ENCODE results near the gene WSB1. TPM values are rescaled to one million over a fixed set of nuclear protein-coding genes. Genes with fewer than 3 reads are reported as not detected.
A peak's percentile ranks its signal among the peaks of the same experiment; 100 is the strongest.
"Not testable (repeated sequence)": the region's sequence is repeated elsewhere in the genome, so short reads cannot be mapped to it uniquely, and the experiment has no call there.

Gene WSB1
- polyA plus RNA-seq, 1 donor from 2014 or later: 261 TPM

DNA sequence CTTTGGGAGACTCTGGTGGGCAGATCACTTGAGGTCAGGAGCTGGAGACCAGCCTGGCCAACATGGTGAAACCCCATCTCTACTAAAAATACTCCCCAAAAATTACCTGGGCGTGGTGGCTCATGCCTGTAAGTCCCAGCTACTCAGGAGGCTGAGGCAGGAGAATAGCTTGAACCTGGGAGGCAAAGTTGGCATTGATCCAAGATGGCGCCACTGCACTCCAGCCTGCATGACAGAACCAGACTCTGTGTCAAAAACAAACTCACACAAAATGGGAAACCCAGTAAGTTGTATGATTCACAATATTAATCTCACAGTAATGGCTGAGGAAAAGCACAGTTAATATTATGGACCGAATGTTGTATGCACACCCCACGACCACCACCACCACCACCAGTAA lies 24.3 kb downstream of the WSB1 start:
- H3K27ac Mint-ChIP-seq: no peak overlapping the region
- no peak overlapping the region for H3K4me3 Mint-ChIP-seq
- H3K27me3 Mint-ChIP-seq: no peaks in the 10 kb centered on the region
- peaks cover 0 to 1% (median 0%) of the 10 kb centered on the region in 3 donors for H3K4me1 Mint-ChIP-seq
- no peaks in the 10 kb centered on the region for H3K9me3 Mint-ChIP-seq
- H3K36me3 Mint-ChIP-seq: peaks cover 4% of the 10 kb centered on the region

DNA sequence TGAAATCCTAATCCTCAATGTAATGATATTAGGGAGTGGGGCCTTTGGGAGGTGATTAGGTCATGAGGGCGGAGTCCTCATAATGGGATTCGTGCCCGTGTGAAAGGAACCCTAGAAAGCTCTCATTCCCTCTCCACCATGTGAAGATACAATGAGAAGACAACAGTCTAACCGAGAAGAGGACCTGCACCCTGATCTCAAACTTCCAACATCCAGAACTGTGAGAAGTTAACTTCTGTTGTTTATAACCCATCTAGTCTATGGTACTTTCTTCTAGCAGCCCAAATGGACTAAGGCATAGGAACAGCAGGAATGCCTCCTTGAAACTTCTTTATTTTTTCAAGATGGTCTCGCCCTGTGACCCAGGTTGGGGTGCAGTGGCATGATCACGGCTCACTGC lies 24.7 kb downstream of the WSB1 start:
- Mint-ChIP-seq H3K4me3 (no peak overlapping the region), H3K27me3 (no peaks in the 10 kb centered on the region), H3K27ac (peak overlapping the region in 1 of 3 donors; percentile 31), H3K36me3 (peaks cover 4% of the 10 kb centered on the region), H3K4me1 (peaks cover 0 to 3% (median 0%) of the 10 kb centered on the region in 3 donors), H3K9me3 (no peaks in the 10 kb centered on the region)

DNA sequence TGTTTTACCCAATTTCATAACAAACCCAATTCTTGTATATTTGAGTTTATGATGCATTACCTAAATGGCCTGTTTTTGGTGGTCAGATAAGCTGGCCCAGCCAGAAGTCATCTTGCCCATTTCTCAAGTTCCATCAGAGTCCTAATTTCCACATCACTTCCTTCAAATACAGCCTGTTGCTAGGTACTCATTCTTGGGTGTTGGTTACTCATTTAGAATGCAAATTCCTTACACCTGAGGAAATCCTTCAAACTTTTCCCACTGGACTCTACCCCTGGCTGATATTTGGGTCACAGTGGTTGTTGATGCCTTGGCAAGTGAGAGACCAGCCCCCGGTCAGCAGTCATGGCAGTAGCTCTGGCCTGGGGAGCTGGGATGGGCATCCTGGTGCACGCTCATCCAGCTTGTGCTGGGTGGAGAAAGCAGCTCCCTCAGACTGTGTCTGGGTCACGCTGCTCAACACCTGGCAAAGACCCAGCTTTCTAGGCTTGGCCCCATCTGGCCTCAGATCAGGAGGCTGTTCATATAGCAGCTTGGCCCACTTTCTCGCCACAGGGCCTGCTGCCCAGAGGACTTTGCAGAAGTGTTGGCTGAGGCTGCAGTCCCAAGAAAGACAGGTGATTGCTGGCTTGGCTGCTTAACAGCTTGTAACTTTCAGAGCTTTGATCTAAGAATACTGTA lies 25.8 kb downstream of the WSB1 start:
- Mint-ChIP-seq H3K27me3 (no peaks in the 10 kb centered on the region), H3K36me3 (peaks cover 4% of the 10 kb centered on the region), H3K4me1 (peaks cover 0 to 3% (median 0%) of the 10 kb centered on the region in 3 donors), H3K9me3 (no peaks in the 10 kb centered on the region), H3K4me3 (no peak overlapping the region), H3K27ac (peak overlapping the region in 2 of 3 donors; percentile 50 to 84)

DNA sequence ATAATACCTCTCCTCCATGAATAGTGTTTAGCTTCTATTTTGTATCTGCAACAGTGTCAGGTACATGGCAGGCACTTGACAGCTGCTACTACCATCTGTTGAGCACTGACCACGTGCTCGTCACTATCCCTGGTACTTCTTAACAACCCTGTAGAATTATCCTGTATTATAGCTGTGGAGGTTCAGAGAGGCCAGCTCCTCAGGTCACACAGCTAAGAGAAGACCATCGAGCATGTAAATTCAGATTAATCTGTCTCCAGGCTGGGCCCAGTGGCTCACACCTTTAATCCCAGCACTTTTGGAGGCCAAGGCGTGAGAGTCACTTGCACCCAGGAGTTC lies 26.3 kb downstream of the WSB1 start:
- no peak overlapping the region for H3K4me3 Mint-ChIP-seq
- H3K27ac Mint-ChIP-seq: peak overlapping the region in 1 of 3 donors; percentile 84
- peaks cover 0 to 3% (median 0%) of the 10 kb centered on the region in 3 donors for H3K4me1 Mint-ChIP-seq
- no peaks in the 10 kb centered on the region for H3K27me3 Mint-ChIP-seq
- peaks cover 3% of the 10 kb centered on the region for H3K36me3 Mint-ChIP-seq
- no peaks in the 10 kb centered on the region for H3K9me3 Mint-ChIP-seq

DNA sequence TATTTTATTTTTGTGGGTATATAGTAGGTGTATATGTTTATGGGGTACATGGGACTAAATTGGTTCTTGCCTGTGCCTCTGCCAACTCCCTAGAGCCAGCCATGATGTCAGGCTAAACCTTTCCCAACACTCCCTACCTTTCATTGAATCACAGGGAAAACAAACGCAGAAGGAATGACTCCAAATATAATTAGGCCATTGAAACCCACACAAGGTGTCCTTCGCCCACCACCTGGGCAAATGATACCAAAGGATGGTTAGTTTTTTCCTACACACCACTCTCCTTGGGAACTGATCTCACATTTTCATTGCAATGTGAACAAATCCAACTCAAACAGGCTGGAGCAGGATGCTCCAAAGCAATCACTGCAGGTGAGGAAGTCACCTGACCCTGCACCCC lies 27.5 kb downstream of the WSB1 start:
- H3K4me3 Mint-ChIP-seq: no peak overlapping the region
- H3K27me3 Mint-ChIP-seq: no peaks in the 10 kb centered on the region
- peaks cover 3% of the 10 kb centered on the region for H3K36me3 Mint-ChIP-seq
- H3K27ac Mint-ChIP-seq: no peak overlapping the region
- no peaks in the 10 kb centered on the region for H3K9me3 Mint-ChIP-seq
- H3K4me1 Mint-ChIP-seq: peaks cover 0 to 3% (median 0%) of the 10 kb centered on the region in 3 donors

DNA sequence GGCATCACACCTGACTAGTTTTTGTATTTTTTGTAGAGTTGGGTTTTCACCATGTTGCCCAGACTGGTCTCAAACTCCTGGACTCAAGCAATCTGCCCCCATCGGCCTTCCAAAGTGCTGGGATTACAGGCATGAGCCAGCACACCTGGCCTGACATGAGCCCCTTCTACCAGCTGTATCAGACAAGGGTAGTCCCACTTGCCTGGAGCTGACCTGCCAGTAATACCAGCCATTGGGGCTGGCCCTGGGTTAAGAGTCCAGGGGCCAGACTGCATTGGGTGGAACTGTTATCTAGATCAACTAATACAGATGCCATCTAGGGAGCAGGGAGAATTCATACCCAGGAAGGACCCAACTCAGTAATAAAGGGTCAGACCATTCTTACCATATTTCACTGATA lies 28.1 kb downstream of the WSB1 start:
- Mint-ChIP-seq H3K27ac (no peak overlapping the region), H3K27me3 (no peaks in the 10 kb centered on the region)

DNA sequence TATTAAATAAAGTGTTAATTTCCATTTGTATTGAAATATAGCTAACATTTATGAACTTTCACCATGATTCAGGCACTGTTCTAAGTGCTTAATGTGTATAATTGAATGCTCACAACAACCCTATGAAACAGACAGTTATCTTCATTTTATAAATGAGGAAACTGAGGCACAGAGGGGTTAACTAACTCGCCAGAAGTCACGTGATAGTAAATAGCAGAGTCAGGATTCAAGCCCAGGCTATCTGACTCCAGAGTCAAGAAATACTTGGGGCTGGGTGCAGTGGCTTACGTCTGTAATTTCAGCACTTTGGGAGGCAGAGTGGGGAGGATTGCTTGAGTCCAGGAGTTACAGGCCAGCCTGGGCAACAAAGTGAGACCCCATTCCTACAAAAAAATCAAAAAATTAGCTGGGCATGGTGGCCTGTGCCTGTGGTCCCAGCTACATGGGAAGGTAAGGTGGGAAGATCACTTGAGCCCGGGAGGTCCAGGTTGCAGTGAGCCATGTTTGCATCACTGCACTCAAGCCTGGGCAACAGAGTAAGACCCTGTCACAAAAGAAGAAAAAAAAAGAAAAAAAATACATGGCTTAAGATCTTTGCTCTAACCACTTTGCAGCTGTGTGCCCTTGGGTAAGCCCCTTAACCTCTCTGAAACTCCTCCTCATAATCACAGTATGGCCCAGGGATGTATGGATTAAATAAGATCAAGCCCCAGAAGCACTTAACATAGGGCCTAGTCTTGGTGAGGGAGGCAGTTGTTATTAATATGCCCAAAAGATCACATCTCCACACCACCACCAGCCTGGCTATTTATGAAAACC lies 29.0 kb downstream of the WSB1 start:
- Mint-ChIP-seq H3K36me3 (peaks cover 3% of the 10 kb centered on the region), H3K4me1 (peaks cover 0 to 3% (median 0%) of the 10 kb centered on the region in 3 donors), H3K27ac (no peak overlapping the region), H3K9me3 (no peaks in the 10 kb centered on the region), H3K27me3 (peaks cover 2% of the 10 kb centered on the region), H3K4me3 (no peak overlapping the region)

More for the DNA sequence above, 28.1 kb downstream of the WSB1 start:
- H3K4me1 Mint-ChIP-seq: peaks cover 0 to 3% (median 0%) of the 10 kb centered on the region in 3 donors
- H3K36me3 Mint-ChIP-seq: peaks cover 3% of the 10 kb centered on the region
- no peak overlapping the region for H3K4me3 Mint-ChIP-seq
- no peaks in the 10 kb centered on the region for H3K9me3 Mint-ChIP-seq

DNA sequence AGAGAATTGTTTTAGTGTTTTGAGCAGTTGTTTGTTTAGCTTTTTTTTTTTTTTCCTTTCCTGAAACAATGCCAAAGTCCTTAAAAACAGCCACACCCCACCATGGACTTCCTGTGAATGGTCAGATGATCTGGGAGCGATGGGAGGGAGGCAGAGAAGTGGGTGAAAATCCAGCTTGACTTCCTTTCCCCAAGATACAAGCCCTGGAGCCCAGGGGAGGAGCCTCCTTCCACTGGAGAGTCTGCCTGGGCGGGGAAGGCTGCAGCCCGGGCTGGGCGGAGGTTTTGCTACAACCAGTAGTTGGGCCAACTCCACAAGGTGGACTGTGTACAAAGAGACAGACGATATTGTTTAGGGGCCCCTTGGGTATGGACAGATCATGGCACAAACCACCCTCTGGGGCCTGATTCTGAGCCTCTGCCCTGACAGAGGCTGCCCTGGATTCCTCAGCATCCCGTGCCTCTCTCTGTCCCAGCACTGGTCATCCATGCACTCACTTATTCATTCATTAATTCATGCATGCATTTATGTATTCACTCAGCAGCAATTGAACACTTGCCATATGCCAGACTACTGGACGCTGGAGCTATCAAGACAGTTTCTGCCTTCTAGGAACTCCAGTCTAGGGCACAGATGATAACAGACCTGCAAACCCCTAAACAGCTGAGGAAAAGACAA lies 29.8 kb downstream of the WSB1 start:
- H3K9me3 Mint-ChIP-seq: no peaks in the 10 kb centered on the region
- no peaks in the 10 kb centered on the region for H3K36me3 Mint-ChIP-seq
- no peak overlapping the region for H3K4me3 Mint-ChIP-seq
- H3K27ac Mint-ChIP-seq: peak overlapping the region in 1 of 3 donors; percentile 13
- H3K4me1 Mint-ChIP-seq: peaks cover 0 to 3% (median 0%) of the 10 kb centered on the region in 3 donors
- peaks cover 2% of the 10 kb centered on the region for H3K27me3 Mint-ChIP-seq

DNA sequence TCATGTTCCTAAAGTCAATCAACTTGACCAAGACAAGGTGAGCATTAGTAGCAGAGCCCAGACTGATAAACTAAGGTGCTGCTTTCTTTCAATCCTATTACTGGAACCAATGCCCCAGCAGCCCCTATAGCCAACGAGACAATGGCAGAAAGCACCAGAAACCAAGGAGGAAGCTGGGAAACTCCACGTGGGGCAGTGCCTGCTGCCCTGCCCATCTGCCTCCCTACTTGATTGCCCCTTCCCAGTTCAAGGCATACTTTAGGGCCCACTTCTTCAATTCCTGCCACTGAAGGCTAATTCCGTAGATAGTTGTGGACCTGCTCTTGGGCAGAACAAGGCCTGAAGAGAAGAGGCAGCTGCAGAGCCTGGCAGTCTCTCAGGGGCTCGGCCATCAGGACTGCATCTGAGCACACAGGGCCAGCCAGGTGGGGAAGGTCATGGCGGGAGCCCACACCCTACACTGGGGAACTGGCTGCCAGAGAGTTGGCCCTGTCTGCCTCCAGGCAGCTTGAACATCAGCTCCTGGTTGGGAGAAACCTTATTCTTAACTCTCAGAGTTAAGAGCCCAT lies 30.9 kb downstream of the WSB1 start:
- Mint-ChIP-seq H3K4me3 (peak overlapping the region in 1 of 4 donors; percentile 34), H3K9me3 (no peaks in the 10 kb centered on the region), H3K36me3 (no peaks in the 10 kb centered on the region), H3K27me3 (peaks cover 2% of the 10 kb centered on the region), H3K4me1 (peaks cover 0 to 3% (median 0%) of the 10 kb centered on the region in 3 donors), H3K27ac (no peak overlapping the region)

DNA sequence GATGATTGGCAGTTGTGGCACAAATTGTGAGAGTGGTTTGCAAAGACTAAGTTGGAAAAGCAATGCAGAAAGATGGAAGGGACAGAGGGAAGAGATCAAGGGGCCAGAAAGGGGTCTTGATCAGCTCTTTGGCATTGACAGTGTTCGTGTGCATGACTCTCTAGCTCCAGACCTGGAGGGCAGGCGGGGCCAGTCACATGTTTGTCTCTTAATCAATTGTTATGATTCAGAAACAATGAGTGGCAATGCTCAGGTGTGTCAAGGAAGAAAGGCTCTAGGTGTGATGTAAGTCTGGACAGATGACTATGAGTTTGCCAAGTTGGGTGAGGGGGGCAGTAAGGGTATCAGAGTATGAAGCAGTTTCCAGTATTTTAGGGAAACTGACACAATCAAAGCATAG lies 32.1 kb downstream of the WSB1 start:
- Mint-ChIP-seq H3K9me3 (no peaks in the 10 kb centered on the region), H3K4me3 (no peak overlapping the region), H3K36me3 (no peaks in the 10 kb centered on the region), H3K27me3 (peaks cover 2% of the 10 kb centered on the region), H3K27ac (peak overlapping the region in 1 of 3 donors; percentile 40), H3K4me1 (peaks cover 0 to 3% (median 0%) of the 10 kb centered on the region in 3 donors)

DNA sequence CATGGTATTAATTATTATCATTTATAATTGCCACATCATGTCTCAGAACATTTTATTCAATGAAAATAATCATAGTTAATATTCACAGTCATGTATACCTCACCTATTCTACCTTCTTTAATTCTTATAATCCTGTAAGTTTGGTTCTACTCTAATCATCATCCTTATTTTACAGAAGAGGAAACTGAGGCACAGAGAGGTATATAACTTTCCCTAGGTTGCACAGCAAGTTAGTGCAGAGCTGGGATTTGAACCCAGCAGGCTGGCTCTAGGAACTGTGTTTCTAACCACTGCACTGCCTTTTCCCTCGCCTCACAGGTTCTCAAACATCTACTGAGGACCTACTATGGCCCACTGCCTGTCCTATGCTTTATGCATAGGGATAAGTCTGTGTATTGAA lies 32.7 kb downstream of the WSB1 start:
- no peaks in the 10 kb centered on the region for H3K9me3 Mint-ChIP-seq
- no peak overlapping the region for H3K27ac Mint-ChIP-seq
- H3K4me1 Mint-ChIP-seq: peaks cover 0 to 6% (median 0%) of the 10 kb centered on the region in 3 donors
- peaks cover 2% of the 10 kb centered on the region for H3K27me3 Mint-ChIP-seq
- H3K4me3 Mint-ChIP-seq: no peak overlapping the region
- H3K36me3 Mint-ChIP-seq: no peaks in the 10 kb centered on the region

DNA sequence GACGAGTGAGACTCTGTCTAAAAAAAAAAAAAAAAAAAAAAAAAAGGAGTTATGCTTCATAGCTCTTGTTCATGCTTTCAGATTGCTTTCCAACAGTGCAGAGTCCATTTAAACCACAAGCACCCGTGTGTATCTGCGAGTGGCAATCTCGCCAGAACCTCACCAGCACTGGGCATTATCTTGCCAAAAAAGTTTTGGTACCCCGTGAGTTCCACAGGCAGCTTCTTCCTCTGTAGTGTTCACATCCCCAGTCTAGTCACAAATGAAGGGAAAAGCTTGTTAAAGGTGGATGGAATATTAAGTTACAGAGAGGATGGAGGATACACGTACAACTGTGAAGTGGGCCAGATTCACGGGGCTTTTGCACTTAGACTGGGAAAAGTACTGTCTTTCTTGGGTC lies 33.5 kb downstream of the WSB1 start:
- H3K27ac Mint-ChIP-seq: no peak overlapping the region
- H3K36me3 Mint-ChIP-seq: no peaks in the 10 kb centered on the region
- H3K4me1 Mint-ChIP-seq: peaks cover 0 to 11% (median 5%) of the 10 kb centered on the region in 3 donors
- H3K27me3 Mint-ChIP-seq: peaks cover 2% of the 10 kb centered on the region
- no peak overlapping the region for H3K4me3 Mint-ChIP-seq
- H3K9me3 Mint-ChIP-seq: no peaks in the 10 kb centered on the region

DNA sequence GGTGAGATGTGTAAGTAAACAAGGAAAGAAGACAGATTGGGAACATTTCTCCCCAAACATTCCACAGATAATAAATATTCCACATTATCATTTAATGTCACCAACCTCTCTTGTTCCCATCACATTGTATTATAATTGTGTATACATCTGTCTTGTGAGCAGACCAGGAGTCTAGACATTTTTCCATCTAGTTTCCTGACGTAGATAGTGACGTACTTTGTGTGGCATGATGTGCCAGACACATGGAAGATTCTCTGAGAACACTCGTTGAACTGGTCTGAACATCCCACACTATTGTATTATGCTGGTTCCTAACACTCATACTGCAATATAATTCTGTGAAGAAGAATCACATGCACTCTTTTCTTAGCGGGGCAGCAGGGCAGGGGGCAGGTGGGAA lies 34.0 kb downstream of the WSB1 start:
- H3K27me3 Mint-ChIP-seq: peaks cover 2% of the 10 kb centered on the region
- H3K27ac Mint-ChIP-seq: no peak overlapping the region
- H3K4me3 Mint-ChIP-seq: peak overlapping the region in 1 of 4 donors; percentile 8
- peaks cover 0 to 14% (median 6%) of the 10 kb centered on the region in 3 donors for H3K4me1 Mint-ChIP-seq
- no peaks in the 10 kb centered on the region for H3K36me3 Mint-ChIP-seq
- no peaks in the 10 kb centered on the region for H3K9me3 Mint-ChIP-seq

DNA sequence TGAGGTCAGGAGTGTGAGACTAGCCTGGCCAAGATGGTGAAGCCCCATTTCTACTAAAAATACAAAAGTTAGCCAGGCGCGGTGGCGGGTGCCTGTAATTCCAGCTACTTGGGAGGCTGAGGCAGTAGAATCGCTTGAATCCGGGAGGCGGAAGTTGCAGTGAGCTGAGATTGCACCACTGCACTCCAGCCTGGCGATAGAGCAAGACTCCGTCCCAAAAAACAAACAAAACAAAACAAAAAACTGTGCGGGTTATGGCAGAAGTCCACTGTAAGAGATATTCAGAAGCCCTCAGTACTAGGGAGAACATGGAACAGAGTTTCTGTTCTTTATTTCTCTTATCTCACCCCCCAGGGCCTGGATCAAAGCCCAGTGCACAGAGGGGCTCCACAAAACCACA lies 34.8 kb downstream of the WSB1 start:
- H3K4me3 Mint-ChIP-seq, H3K27me3 Mint-ChIP-seq, H3K9me3 Mint-ChIP-seq, H3K36me3 Mint-ChIP-seq, H3K27ac Mint-ChIP-seq: not testable (repeated sequence)
- H3K4me1 Mint-ChIP-seq: peaks cover 4 to 16% (median 11%) of the 10 kb centered on the region in 3 donors

All from IgD-negative memory B cell (primary cell).